NK-92 treated with Interleukin-12 subunit alpha and Interleukin-12 subunit beta, amount 100 ng/mL, for 24 hours (cell line): Measurements from ENCODE around the gene SPAG5.

Experiments used
- DNase-seq: peaks from one replicate; lab custom pipeline; 2025; lab: John Stamatoyannopoulos, UW

The SPAG5 gene

DNA sequence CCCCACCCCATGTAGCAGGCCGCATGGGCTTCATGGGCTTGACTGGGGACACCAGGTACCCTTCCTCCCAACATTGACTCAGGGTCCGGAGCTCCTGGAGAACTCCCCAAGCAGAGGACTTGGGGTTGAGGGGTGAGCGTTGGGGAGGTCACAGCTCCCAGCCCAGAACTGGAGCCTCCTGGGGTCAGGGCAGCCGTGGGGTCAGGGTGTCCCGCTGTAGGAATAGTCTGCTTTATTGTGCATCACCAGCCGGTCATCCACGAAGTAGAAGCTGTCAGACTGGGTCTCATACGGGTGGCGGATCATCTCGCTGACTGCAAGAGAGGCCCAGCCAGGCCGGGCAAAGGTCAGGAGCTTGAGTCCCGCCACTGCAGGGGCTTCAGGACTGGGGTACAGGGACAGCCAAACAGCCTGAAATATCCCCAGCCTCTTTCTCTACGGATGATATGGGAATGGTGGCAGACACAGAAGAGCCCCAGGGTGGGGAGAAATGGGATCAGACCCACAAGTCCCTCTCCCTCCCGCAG lies 51.7 kb downstream of the SPAG5 start:
- no peak for DNase-seq

DNA sequence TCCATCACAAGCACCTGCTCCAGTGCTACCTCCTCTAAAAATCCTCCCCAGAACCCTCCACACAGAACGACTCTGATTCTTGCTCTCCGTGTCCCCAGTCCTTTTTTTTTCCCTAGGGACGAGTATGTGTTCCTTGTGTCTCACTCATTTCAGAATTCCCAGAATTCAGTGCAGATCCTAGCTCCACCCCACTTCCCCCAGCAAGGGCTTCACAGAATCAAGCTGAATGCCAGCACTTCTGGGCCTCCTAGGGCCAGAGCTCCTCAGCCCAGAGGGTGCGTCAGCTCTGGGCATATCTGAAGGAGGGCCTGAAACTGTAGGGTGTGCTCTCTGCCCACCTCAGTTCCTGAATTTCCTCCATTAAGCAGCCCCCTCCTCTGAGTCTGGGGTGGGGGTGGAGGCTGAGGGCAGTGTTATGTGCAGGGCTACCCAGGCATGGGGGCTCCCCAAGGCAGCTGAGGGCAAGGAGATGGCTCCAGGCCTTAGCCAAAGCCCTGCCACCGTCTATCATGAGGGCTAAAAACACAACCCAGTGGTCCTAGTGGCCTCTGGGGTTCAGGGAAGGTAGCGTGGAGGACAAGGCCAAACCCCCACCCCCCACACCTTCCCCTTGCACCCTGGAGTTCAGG lies 52.9 kb downstream of the SPAG5 start:
- no peak for DNase-seq

DNA sequence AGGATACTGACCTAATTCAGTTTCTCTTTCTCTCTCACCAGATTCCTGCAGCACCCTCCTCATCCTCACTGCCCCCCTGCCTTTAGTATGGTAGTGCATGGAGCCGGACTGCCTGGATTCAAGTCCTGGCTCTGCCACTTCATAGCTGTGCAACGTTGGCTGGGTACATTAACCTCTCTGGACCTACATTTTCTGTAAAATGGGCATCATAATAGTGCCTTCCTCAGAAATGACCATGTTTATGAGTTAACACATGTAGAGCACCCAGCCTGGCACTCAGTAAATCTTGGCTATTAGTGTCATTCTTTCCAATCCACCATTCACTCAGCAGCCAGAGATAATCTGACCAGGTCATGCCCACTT lies 53.7 kb downstream of the SPAG5 start:
- no peak for DNase-seq

DNA sequence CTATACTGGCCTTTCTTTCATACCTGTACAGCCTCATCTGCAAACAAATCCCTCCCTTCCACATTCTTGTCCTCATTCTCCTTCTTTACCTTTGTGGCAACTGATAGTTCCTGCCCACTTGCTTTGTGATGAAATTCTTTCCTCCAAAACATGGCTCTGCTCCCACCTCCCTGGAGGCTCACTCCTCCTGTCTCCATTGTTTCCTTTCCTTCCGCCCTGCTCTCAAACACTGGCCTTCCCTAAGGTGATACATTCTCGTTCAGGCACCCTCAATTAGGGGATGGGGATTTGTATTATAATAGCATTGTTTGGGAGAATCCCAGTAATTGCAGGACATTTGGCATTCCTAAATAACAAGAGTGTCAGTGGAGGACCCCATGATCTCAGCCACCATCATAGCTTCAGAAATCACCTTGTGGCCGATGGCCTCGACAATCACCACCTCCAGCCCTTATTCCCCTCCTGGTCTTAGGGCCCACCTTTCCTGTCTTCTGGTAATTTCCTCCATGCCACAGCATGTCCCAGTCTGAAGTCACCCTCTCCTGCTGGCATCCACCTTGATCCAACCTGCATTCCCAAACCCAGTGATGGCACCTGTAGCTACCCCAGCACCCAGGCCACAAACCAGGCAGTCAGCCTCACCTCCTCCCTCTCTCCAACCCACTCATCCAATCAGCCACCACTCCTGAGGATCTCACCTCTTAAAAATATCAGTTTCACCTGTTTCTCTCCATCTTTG lies 54.3 kb downstream of the SPAG5 start:
- DNase-seq: no peak

DNA sequence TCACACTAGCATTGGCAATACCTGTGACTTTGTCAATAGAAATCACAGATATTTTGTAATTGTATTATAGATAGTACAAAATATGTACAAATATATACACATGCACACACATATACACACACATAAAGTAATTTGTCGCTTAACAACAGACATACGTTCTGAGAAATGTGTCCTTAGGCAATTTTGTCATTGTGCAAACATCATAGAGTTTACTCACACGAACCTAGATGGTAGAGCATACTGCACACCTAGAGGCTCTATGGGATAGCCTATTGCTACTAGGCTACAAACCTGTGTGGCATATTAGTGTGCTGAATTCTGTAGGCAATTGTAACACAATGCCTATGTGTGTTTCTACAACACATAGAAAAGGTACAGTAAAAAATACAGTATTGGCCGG lies 57.4 kb downstream of the SPAG5 start:
- no peak for DNase-seq

DNA sequence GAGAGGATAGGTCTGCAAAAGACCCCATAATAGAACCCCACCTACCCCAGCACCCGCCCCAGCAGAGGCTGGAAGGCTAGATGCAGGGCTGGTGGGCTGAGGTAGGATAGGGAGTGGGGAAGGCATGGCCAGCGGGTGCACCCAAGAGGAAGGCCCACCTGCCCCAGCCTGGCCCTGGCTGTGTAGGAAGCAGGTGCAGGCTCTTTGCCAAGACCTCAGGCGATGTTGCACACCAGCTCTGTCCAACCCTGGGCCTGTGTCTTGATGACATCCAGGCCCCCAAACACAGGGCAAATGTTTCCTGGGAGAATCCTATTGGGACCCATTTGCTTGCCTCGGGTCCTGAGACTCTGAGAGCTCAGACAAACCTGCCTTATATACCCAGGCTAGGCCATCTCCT lies 58.6 kb downstream of the SPAG5 start:
- no peak for DNase-seq

DNA sequence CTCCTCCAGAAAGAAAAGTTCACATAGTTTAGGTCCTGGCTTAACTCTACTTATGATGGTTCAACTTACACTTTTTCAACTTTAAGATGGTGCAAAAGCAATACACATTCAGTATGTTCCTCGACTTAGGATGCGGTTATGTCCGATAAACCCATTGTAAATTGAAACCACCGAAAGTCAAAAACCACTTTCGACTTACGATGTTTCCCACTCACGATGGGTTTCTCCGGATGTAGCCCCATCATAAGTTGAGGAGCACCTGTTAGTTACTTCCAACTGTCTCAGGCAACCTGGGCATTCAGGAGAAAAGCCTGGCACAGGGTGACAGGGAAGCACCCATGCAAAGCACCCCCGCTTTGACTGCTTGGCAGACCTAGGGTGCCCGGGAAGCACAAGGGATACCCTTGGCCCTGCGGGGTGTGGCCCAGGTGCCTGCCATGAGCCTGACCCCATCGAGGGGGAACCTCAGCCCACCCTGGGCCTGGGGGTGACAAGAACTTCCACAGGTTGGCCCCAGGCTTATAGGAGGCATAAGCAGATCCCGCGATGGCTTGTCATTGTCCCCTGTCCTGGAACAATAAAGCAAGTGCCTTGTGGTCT lies 60.4 kb downstream of the SPAG5 start:
- no peak for DNase-seq

DNA sequence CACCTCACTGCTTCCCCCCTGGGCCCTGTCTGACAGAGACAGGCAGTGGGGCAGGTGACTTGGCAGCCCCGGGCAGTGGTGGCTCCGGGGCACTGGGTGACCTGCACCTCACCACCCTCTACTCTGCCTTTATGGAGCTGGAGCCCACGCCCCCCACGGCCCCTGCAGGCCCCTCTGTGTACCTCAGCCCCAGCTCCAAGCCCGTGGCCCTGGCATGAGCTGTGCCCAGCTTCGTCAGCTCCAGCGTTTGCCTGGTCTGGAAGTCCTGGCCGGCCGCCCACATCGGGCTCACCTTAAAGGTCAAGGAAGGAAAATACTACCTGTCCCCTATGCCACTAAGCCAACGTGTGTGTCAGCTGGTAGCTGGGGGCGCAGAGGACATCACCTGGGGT lies 61.6 kb downstream of the SPAG5 start:
- no peak for DNase-seq

DNA sequence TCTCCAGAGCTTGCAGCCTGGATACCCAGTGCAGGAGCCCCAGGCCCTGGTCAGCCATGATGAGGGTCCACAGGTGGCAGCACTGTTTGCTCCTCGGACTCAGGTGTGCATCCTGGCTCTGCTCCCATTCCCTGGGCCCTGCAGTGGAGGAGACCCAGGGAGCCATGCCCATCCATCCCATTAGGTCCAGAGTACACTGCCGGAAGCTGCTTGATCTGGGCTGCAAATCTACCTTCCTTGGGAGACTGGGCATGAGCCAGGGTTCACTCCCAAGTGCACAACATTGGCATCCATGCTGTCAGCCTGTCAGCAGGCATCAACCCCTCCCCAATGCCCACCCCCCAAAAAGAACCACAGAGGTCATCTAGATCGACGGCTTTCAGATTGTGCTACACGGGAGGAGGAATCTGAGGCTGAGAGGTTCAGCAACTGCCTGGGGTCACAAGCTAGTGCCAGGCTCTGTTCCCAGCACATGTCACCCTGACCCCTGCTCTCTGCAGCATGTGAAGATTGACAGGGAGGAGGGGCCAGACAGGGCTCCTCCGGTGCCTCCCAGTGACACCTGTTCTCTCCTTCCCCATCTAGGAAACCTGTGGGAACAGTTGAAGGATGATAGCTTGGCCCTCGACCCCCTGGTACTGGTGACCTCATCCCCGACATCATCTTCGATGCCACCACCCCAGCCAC lies 62.1 kb downstream of the SPAG5 start:
- no peak for DNase-seq

DNA sequence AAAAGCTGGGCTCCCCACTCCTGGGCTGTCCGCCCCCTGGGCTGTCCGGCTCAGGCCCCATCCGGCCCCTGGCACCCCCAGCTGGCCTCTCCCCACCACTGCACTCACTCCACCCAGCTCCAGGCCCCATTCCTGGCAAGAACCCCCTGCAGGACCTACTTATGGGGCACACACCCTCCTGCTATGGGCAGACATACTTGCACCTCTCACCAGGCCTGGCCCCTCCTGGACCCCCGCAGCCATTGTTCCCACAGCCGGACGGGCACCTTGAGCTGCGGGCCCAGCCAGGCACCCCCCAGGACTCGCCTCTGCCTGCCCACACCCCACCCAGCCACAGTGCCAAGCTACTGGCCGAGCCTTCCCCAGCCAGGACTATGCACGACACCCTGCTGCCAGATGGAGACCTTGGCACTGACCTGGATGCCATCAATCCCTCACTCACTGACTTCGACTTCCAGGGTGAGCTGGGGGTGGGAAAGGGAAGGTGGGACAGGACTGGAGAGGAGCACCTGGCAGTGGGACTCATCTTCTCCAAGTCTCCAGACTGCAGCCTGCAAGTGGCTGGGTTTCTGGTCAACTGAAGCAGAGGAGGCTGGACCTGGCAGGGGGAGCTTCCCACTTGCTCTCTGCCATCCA lies 64.0 kb downstream of the SPAG5 start:
- DNase-seq: no peak

DNA sequence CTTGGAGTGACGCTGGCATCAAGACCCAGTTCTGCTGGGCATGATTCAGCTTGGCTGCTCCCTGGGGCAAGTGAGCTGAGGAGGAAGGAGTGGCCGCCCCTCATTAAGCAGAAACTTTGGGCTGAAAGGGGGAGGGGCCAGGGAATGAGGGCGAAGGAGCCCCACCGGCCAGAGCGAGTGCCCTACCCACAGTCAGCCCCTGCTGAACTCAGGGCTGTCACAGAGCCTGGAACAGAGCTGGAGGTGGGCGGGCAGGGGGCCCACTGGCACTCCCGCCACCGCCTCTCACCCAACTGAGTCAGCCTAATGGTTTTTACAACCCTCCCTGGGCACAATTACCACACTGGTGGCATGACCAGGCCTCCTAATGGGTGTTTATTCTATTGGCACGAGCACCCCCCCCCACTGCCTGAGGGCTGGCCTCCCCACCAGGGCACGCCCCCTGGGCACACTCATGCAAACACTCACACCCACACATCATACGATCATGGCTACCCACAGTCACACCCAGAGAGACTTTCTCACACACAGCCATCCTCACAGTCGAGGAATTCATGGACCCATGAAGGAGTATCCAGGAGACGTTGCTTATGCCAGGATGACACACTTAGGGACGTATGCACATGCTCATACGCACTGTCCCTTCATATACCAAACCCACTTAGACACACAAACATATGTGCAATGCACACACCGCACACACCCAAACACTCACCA lies 65.6 kb downstream of the SPAG5 start:
- no peak for DNase-seq

DNA sequence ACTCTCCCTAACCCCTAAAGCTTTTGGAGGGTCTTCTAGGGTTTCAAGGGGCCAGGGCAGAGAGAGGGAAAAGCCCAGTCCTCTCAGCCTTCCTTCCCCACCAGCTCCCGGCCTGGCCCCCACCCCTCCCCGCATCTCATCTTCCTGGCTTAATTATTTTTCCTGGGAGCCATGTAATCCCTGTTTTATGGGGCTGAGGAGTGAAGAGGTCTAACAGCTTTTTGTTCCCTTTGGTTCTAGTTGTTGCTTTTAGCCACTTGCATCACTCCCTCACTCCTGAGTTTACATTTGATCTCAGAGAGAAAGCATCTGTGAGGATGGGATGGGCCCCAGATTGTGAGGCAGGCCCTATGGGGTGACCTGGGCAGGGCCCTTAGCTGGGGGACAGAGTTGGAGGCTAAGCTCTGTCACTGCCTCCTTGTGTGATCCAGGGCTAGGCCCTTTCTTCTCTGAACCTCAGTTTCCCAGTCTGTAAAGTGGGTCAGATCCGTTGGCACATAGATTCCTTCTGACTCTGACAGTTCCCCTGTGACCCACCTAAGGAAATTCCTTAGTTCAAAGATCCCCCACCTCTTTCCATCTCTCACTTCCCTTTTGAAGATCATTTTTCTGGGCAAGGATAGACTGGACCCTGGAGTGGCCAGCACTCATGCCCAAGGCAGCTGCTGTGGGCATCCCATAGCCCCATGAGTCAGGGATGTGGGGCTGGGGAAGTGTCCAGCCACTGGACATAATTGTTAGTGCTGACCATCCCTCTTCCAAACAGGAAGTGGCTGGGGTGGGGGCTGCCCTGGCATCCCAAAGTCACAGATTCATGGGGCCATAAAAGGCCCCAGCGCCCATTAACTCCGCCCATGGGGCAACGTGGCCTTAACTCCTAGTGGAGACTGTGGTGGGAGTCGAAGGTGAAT lies 66.5 kb downstream of the SPAG5 start:
- no peak for DNase-seq

DNA sequence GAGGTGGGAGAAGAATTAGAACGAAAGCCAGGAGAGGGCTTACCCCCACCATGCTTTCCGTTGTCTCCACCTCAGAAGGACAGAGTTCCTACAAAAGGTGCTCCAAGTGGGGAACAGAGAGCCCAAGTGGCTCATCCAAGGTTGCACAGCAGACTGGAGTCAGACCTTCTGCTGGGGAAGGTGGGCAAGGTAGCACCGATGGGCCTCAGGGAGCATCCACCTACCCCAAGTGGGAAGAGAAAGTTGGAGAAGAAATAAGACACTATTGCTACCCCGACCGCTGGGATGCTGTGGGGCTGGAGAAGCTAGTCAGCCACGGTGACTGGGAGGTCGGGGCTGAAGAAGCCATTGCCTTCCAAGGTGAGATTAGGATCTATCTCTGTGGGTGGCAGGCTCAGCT lies 67.9 kb downstream of the SPAG5 start:
- DNase-seq: no peak

DNA sequence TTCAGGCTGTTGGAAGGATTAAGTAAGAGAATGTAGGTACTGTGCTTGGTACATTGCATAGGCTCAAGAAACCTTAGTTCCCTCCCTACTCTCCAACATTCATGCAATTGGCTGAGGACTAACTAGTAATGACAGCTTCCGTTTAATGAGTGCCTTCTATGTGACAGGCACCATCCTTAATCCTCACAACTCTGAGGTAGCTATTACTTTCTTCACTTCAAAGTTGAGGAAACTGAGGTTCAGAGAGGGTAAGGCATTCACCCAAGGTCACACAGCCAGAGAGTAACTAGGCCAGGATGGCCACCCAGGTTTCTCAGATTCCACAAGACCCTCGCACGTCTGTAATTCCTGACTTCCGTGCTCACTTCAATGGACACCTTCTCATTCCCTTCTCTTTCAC lies 68.6 kb downstream of the SPAG5 start:
- DNase-seq: no peak

DNA sequence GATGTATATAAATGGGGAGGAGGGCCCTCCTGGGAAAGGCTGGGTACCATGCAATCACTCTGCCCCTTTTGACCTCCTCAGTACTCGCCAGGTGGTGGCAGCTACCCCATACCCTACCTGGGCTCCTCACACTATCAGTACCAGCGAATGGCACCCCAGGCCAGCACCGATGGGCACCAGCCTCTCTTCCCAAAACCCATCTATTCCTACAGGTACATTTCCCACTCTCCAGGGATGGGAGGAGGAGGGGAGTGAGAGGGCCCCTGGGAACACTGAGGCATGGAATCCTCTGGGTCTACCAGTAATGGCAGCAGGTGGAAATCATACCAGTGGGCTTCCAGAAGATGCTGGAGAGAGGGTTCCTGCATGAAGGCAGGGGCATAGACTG lies 69.8 kb downstream of the SPAG5 start:
- no peak for DNase-seq

DNA sequence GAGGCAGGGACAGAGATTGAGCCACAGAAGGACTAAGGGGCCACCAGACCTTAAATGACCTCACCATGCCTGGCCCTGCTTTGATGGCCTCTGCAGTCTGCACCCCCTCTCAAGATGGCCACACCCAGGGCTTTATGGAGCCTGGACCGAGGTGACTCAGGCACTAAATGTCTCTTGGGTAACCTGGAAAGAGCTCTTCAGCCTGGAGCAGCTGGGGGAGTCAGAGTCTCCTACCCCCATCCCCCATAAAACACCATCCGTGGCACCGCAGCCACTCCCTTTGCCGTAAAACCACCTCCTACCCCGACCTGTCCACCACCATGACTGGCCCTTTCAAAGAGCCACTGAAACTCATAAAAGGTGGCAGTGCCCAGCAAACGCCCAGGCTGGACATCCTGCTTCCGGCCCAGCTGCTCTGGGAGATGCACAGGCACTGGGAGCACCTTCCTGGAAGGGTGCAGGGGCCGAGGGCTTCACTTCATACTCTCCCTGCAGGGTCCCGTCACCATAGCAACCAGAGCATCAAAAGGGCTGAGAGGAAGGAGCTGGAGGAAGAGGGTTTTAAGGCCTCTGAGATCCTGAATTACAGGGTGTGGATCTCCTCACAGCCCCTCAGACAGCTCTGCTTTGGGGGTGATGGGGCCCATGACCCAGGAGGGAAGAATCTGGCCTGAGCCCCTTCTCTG lies 70.4 kb downstream of the SPAG5 start:
- DNase-seq: no peak

DNA sequence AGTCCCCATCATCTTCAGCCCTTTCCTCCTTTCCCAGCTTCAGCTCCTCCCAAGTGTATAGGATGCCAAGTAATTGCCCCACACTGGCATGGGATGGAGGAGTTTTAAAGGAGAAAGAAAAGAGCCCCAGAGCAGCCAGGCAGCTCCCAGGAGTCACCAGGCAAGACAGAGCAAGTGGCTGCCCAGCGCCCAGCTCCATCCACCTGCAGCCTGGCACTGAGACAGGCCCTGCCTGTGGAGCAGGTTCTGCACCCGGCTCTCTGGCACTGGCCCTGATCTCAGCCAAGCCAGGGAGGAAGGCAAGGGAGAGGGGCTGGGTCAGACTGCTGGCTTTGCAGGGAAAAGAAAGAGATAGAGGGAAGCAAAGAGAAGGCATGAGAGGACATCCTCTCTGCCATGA lies 71.0 kb downstream of the SPAG5 start:
- no peak for DNase-seq
